ENCODE data around the gene SYNE2.
"Not testable (repeated sequence)": the region's sequence is repeated elsewhere in the genome, so short reads cannot be mapped to it uniquely, and the experiment has no call there.

SYNE2 gene

DNA sequence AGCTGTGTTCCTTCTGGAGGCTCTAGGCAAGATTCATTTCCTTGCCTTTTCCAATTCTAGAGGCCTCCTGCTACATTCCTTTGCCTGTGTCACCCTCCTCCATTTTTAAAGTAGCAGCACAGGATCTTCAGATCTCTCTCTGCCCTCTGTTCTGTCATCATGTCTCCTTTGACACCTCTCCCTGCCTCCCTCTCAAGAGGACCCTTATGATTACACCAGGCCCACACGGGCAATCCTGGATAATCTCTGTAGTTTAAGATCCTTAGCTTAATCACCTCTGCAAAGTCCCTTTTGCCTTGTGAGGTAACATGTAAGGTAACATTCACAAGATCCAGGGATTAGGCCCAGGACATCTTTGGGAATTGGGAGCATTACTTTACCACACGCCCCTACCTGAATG is 155.2 kb downstream of the SYNE2 start:
- DNase-seq, result no peak

DNA sequence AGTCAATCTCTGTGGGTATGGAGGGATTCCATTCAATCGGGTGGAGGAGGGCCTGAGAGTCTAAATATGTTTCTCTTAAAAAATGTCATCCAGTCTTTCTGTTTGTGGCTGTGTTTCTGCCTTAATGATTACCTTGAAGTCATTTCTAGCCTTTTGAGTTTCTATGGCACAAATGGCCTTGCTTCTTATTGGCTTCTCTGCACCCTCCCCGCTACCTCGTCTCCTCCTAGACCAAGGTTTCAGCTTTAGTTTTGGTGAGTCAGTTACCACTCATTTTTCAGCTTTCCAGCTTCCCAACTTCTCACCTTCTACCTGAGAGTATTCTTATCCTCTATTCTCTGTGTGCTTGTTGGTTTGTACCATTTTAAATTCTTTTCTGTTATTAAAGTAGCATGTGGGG is 159.2 kb downstream of the SYNE2 start:
- DNase-seq, result no peak

DNA sequence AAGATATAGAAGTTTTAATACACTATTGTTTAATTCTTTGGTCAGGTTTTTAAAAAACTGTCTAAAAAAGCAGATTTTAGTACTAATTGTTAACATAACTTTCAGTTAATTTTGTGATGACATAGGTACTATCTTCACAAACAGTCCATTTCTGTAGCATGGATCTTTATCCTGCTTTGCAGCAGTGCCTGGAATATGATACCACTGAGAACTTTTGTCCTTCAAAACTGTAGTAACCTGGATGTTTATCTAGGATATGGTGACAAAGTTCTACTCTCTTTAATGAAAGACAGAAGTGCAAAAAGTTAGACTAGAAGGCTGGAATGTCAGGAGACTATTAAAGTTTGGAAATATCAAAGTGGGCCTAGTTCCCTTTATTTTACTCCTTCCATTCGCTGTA is 159.9 kb downstream of the SYNE2 start:
- no peak for DNase-seq

DNA sequence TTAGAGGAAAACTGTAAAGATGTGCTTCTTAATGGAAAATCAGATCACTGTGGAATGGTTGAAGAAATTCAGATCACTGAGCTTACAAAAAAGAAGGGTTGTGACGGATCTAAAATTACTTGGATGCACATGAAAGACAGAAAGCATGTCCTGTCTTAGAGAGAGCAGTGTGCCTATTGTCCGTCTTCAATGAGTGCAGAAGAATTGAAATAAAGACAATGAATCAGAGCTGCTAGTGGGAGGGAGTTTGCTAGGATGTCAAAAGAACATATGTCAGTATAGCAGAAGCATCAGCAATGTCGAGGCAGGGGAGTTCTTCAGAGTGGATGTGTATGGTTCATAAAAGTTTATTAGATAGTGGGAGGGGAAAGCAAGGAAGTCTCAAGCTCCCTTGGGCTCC is 172.7 kb downstream of the SYNE2 start:
- no peak for DNase-seq

DNA sequence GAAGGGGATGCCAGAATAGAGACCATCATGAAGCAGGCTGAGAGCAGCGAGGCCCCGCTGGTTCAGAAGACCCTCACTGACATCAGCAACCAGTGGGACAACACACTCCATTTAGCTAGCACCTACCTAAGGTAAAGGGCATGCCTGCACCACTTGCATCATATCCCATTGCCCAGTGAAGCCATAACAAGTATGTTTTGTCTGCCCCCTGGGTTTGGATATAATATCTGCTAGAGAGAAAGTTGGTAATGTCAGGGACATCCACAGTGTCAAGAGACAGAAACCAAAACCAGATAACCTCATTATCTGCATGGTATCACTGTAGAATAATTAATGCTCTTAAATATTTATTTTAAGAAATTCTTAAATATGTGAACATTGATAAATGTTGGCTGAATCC is 173.8 kb downstream of the SYNE2 start:
- DNase-seq, result no peak

DNA sequence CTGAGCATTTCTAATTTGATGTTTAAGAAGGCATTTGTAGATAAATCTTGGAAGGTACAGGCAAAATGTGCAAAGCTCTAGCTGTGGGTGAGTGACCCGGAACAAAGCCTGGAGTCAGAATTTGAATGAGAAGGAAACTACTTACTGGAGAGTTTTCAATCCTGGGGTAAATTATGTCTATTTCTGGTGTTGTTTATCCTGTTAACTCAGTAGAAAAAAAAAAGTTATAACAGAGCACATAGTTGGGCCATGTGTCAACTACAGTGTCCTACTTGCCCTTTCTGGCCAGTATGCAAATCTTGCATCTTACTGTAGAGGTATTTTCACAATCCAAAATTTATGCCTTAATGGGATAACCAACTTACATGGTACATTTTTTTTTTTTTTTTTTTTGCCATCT is 182.3 kb downstream of the SYNE2 start:
- DNase-seq, result no peak

DNA sequence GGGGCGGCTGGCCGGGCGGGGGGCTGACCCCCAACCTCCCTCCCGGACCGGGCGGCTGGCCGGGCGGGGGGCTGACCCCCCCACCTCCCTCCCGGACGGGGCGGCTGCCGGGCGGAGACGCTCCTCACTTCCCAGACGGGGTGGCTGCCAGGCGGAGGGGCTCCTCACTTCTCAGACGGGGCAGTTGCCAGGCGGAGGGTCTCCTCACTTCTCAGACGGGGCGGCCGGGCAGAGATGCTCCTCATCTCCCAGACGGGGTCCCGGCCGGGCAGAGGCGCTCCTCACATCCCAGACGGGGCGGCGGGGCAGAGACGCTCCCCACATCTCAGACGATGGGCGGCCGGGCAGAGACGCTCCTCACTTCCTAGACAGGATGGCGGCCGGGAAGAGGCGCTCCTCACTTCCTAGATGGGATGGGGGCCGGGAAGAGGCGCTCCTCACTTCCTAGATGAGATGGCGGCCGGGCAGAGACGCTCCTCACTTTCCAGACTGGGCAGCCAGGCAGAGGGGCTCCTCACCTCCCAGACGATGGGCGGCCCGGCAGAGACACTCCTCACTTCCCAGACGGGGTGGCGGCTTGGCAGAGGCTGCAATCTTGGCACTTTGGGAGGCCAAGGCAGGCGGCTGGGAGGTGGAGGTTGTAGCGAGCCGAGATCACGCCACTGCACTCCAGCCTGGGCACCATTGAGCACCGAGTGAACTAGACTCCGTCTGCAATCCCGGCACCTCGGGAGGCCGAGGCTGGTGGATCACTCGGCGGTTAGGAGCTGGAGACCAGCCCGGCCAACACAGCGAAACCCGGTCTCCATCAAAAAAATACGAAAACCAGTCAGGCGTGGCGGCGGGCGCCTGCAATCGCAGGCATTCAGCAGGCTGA is 185.3 kb downstream of the SYNE2 start:
- DNase-seq, result not testable (repeated sequence)

DNA sequence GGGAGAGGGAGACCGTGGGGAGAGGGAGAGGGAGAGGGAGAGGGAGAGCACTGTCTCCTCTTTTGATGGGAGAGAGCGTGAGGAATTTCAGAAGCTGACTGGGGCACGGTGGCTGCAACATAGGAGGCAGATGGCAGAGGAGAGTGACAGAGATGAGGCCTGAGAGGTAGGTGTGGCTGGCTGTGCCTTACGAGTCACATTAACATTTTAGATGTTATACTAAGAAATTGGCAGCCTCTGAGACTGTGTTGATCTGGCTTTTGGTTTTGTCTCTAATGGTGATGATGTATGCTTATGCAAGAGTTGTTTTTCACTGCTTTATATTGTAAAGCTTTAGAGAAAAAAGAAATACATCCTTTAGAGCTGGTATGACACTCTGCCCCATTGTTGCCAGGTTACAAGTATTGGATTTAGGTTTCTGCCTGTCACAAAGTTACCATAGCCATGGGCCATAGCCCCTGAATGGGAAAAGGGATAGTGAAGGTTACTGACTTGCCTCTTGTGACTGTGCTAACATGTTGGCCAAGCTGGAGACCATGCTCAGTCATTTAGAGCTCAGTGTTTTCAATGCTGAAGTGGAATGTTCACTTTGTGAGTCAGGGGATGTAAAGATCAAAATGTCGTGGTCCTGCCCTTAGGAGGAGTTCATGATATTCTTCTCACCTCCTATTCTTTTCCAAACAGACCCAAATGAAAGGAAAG is 186.2 kb downstream of the SYNE2 start:
- DNase-seq, result peak in 4 of 58 donors; percentile 2 to 5 (median 4)

DNA sequence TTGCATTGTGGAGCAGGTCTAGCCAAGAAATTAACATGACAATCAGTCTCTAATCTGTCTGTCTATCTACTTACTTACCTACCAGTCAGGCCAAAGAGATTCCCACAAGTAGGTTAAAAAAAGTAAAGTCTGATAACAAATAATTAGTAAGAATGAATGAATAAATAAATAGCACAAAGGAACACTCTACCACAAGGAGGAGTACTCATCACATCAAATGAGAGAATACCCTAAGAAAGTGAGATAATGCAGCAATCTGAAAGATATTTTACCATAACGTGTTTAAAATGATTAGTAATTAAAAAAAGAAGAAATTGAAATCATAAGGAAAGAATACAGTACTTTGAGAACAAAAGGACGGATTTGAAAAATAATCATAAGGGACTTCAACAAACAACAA is 187.2 kb downstream of the SYNE2 start:
- DNase-seq, result no peak

DNA sequence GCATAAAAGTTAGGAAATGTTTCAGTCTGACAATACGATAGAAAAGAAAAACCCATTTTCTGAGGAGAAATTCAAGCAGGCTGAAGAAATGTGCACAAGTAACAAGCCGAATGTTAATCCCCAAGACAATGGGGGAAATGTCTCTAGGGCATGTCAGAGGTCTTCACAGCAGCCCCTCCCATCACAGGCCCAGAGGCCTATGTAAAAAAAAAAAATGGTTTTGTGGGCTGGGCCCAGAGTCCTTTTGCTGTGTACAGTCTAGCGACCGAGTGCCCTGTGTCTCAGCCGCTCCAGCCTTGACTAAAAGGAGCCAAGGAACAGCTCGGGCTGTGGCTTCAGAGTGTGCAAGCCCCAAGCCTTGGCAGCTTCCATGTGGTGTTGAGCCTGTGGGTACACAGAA is 190.5 kb downstream of the SYNE2 start:
- DNase-seq, result not testable (repeated sequence)

DNA sequence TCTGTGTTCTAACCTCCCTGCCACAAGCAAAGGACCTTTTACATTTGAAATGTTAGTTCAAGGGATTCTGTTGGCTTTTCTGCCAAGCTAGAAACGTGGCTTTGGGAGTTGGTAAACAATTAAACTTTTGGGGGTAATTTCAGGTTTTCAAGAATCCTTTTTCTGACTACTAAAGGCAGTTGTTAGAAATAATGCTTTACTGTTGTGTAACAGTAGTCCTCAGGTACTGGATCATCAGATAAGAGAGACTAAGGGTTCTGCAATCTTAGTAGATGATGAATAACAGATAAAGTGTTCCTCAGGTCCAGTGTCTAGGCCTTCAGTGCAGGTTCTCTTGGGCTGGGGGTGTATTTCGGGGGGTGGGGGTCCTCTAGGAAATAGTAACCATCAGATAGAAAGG is 192.3 kb downstream of the SYNE2 start:
- no peak for DNase-seq

DNA sequence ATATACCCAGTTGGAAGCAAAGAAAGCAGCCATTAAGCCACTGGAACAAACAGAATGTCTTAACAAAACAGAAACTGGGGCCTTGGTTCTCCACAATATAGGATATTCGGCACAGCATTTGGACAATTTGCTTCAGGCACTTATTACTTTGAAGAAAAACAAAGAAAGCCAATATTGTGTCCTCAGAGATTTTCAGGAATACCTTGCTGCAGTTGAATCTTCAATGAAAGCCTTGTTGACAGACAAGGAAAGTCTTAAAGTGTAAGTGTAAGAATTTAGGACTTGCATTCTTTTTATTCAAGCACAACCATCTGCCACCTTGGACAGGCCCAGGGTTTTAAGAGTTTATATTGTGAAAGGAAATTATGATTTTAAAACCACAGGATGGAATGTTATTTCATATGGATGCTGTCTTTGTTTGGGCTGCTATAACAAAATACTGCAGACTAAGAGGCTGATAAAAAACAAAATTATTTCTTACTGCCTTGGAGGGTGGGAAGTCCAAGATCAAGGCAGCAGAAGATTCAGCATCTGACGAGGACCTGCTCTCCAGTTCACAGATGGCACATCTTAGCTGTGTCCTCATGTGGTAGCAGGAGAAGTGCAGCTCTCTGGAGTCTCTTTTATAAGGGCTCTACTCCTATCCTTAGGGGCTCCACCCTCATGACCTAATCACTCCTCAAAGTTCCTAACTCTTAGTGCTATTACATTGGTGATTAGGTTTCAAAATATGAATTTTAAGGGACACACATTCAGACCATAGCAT is 197.0 kb downstream of the SYNE2 start:
- DNase-seq, result no peak

DNA sequence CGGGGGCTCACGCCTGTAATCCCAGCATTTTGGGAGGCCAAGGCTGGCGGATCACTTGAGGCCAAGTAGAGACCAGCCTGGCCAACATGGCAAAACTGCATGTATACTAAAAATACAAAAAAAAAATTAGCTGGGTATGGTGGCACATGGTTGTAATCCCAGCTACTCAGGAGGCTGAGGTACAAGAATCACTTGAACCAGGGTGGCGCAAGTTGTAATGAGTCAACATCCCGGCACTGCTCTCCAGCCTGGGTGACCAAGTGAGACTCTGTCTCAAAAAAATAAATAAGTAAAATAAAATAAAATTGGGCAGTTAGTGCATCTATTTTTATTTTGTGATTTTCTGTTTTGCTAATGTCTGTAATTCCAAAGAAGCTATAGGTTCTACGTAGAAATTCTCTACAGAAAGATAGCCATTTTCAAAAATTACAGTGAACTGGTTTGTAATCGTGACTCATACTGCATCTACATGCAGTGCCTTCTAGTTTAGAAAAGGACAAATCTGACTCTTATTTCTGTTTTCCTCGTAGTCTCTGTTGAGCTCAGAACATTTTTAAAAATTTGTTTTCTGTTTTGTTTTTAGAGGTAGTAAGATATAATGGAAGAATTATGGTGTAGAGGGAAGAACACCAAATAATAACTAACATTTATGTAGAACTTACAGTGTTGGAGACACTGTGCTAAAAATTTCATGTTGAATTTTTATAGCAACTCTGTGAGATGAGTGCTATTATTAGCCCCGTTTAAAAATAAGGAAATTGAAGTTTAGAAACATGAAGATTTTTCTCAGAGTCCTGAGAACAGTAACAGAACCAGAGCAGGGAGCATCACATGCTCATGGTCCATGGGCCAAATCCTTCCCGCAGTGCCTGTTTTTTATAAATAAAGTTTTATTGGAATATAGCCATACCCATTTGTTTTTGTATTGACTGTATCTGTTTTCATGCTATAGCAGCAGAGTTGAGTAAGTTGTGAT is 201.2 kb downstream of the SYNE2 start:
- DNase-seq, result no peak

DNA sequence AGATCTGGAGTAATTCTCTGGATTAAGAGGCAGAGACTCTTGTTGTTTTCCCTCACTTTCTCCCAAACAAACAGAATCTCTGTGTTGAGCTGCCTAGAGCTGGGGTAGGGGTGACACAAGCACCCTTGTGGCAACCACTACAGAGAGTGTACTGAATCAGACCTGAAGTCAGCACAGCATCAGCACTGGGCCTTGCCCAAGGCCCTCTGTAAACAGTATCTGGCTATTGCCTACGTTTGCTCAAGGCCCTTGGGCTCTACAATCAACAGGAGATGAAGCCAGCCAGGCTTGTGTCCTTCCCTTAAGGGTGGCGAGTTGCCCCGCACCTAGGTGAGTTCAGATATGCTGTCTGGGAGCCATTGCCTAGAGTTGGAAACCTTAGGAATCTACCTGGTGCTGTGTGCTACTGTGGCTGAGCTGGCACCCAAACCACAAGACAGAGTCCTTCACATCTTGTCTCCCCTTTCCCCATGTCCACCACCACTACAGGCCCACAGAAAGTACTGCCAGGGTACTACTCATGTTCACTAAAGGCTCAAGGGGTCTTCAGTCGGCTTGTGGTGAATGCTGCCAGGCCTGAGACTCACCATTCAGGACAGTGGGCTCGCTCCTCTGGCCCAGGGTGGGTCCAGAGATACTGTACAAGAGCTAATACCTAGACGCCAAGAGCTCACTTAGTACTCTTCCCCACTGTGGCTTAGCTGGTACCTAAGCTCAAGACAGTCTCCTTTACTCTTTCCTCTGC is 206.8 kb downstream of the SYNE2 start:
- DNase-seq, result no peak

DNA sequence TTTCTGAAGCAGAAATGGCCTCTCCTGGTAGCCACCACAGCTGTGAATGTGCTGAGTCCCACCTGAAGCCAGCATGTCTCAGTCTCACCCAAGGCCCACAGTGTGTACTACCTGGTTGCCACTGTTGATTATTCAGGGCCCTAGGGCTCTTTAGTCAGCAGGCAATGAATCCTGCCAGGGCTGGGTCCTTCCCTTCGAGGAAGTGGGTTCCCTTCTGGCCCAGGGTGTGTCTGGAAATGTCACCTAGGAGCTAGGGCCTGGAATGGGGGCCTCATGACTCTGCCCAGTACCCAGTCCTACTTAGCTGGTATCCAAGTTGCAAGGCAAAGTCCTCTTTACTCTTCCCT is 207.4 kb downstream of the SYNE2 start:
- DNase-seq, result no peak

DNA sequence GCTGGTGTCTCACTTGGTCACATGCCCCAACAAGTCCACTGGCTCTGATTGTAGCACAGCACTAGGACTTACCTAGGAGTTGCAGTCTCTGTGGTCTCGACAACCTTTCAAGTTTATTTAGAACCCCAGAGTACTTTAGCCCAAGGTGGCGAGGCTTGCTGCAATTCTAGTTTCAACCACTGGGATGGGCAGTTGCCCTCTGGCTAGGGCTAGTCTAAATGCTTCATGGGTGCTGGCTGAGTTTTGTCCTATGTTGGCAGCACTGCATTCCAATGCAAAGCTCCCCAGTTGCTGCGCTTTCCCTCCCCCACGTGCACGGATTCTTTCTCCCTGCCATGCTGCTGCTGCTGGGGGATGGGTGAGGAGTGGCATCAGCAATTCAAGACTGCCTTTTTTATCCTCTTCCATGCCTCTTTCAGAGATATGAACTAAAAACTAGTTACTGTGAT is 207.9 kb downstream of the SYNE2 start:
- no peak for DNase-seq

DNA sequence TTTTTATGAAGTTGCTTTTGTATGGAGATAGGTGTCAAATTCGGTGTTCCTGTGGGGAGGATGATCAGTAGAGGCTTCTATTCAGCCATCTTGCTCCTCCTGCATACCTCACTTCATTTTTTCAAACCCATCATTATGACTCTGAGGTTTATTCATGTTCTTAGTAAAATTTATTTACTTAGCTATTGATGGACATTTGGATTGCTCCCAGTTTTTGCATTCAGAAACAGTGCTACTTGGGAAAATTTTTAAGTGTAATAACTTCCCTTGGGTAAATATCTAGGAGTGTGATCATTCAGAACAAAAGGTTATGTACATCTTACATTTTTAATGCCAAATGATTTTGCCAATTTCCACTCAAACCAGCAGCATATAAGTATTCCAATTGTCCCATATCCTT is 208.3 kb downstream of the SYNE2 start:
- no peak for DNase-seq

DNA sequence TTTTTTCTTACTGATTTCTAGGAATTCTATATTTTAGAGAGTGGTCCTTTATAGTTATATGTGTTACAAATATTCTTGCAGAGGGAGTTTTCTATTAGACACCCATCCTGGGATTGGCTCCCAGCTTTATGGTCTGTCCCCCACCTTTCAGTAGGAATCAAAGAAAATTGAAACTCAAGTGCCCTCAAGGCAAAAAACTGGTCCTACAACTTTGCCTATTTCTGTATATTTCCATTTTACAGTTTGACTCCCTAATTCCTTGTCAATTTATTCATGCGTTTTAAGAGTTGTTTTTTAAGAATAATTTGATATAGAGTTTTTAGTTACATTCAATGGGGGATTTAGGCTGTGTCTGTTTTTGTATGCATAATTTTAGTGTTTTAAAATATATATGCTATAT is 208.9 kb downstream of the SYNE2 start:
- DNase-seq, result no peak

DNA sequence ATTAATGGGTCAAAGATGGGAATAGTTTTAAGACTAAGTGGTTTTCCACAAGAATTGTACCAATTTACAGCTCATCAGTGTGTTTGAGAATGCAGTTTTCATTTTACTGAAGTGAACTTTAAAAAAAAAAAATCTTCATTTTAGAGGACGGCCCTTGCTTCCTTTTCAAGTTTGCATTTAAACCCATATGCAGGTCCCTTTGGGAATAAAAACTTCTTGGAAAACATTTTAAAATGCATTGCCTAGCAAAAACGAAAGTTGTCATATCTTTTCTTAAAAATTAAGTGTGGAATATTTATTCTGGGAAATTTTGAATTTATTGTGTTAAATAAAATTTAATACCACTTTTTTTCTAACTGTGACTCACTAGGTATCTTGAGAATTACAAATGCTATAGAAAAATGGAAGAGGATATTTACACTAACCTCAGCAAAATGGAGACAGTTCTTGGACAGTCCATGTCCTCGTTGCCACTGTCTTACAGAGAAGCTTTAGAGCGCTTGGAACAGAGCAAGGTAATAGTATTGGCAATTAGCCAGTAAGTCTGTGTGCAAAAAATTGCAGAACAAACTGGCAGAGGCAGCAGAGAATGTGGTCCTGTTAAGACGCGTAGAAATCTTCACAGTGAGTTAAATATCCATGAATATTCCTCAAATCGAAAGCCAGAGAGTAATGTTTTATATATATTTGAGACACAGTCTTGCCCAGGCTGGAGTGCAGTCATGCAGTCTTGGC is 209.7 kb downstream of the SYNE2 start:
- no peak for DNase-seq
